ENCODE measurements around the gene SSU72. TPM values are rescaled to one million over a fixed set of nuclear protein-coding genes. Genes with fewer than 3 reads are reported as not detected.

SSU72 gene
- 100 to 1,000 TPM; 128 to 130 TPM for total RNA-seq

- peak; percentile 94 for DNase-seq
- ChIA-PET POLR2A (no interaction called here), CTCF (no interaction called here)
- H3K27me3 Mint-ChIP-seq, result no peaks in the 10 kb centered on the region
- no peaks in the 10 kb centered on the region for H3K9me3 Mint-ChIP-seq
- peak within 1 kb of the TSS; percentile 98 for H3K4me3 Mint-ChIP-seq
- H3K27ac Mint-ChIP-seq, result peak within 1 kb of the TSS; percentile 100
- peaks cover 18% of the 10 kb centered on the region for H3K36me3 Mint-ChIP-seq (ENCODE audit: low read depth)
- H3K4me1 Mint-ChIP-seq, result peaks cover 30% of the 10 kb centered on the region
Observed at GRCh38 chr1:1574721-1575537, at the start of gene SSU72. Gene SSU72, minus strand, starts transcription at chr1:1574863. Its CDS starts 306 bp downstream, at chr1:1574557.

GRCh38 chr1:1623631-1624442 lies 49.2 kb upstream of the SSU72 start:
- H3K27ac Mint-ChIP-seq, result no peak overlapping the region
- POLR2A ChIA-PET, result no interaction called here
- no peaks in the 10 kb centered on the region for H3K9me3 Mint-ChIP-seq
- CTCF ChIA-PET, result interaction anchor here (0.5 kb wide), 1 partner anchor 20 kb away, joined by 6 read pairs; no protein-coding TSS in a partner anchor
- DNase-seq, result no peak
- H3K4me1 Mint-ChIP-seq, result no peaks in the 10 kb centered on the region
- H3K4me3 Mint-ChIP-seq, result no peak overlapping the region
- H3K27me3 Mint-ChIP-seq, result no peaks in the 10 kb centered on the region
- no peaks in the 10 kb centered on the region for H3K36me3 Mint-ChIP-seq (ENCODE audit: low read depth)

- POLR2A ChIA-PET, result no interaction called here
- DNase-seq, result no peak
- Mint-ChIP-seq H3K4me3 (no peak overlapping the region), H3K36me3 (ENCODE audit: low read depth) (no peaks in the 10 kb centered on the region), H3K27me3 (no peaks in the 10 kb centered on the region), H3K9me3 (no peaks in the 10 kb centered on the region), H3K27ac (no peak overlapping the region), H3K4me1 (no peaks in the 10 kb centered on the region)
- CTCF ChIA-PET, result no interaction called here
Observed at GRCh38 chr1:1623181-1623630, 48.5 kb upstream of the SSU72 start.

GRCh38 chr1:1622788-1623094 lies 48.1 kb upstream of the SSU72 start:
- Mint-ChIP-seq H3K27ac (no peak overlapping the region), H3K27me3 (no peaks in the 10 kb centered on the region), H3K9me3 (no peaks in the 10 kb centered on the region), H3K36me3 (ENCODE audit: low read depth) (no peaks in the 10 kb centered on the region), H3K4me1 (peaks cover under 1% of the 10 kb centered on the region), H3K4me3 (no peak overlapping the region)
- ChIA-PET POLR2A (no interaction called here), CTCF (no interaction called here)
- no peak for DNase-seq

- POLR2A ChIA-PET, result no interaction called here
- no peak overlapping the region for H3K27ac Mint-ChIP-seq
Observed at GRCh38 chr1:1622010-1622787, 47.5 kb upstream of the SSU72 start.

GRCh38 chr1:1621173-1622009 lies 46.7 kb upstream of the SSU72 start:
- Mint-ChIP-seq H3K4me3 (no peak overlapping the region), H3K27me3 (no peaks in the 10 kb centered on the region), H3K4me1 (peaks cover 13% of the 10 kb centered on the region), H3K27ac (no peak overlapping the region), H3K9me3 (no peaks in the 10 kb centered on the region), H3K36me3 (ENCODE audit: low read depth) (peaks cover 2% of the 10 kb centered on the region)
- ChIA-PET POLR2A (no interaction called here), CTCF (no interaction called here)
- DNase-seq, result no peak

More at GRCh38 chr1:1622010-1622787, 47.5 kb upstream of the SSU72 start:
- H3K27me3 Mint-ChIP-seq, result no peaks in the 10 kb centered on the region
- peaks cover 1% of the 10 kb centered on the region for H3K36me3 Mint-ChIP-seq (ENCODE audit: low read depth)
- DNase-seq, result no peak
- H3K9me3 Mint-ChIP-seq, result no peaks in the 10 kb centered on the region
- peaks cover 6% of the 10 kb centered on the region for H3K4me1 Mint-ChIP-seq
- H3K4me3 Mint-ChIP-seq, result no peak overlapping the region
- CTCF ChIA-PET, result no interaction called here

- no peaks in the 10 kb centered on the region for H3K27me3 Mint-ChIP-seq
- H3K36me3 Mint-ChIP-seq (ENCODE audit: low read depth), result peaks cover 2% of the 10 kb centered on the region
- peaks cover 13% of the 10 kb centered on the region for H3K4me1 Mint-ChIP-seq
- H3K27ac Mint-ChIP-seq, result no peak overlapping the region
- DNase-seq, result no peak
- CTCF ChIA-PET, result interaction anchor here (0.6 to 2.1 kb wide), 2 partner anchors 9 to 22 kb away, joined by 4 to 6 read pairs; no protein-coding TSS in a partner anchor
- no peaks in the 10 kb centered on the region for H3K9me3 Mint-ChIP-seq
- POLR2A ChIA-PET, result no interaction called here
- H3K4me3 Mint-ChIP-seq, result no peak overlapping the region
Observed at GRCh38 chr1:1620433-1621139, 45.9 kb upstream of the SSU72 start.

- no peaks in the 10 kb centered on the region for H3K27me3 Mint-ChIP-seq
- H3K4me1 Mint-ChIP-seq, result peaks cover 13% of the 10 kb centered on the region
- CTCF ChIA-PET, result interaction anchor here (2.1 kb wide), 1 partner anchor 9 kb away, joined by 6 read pairs; no protein-coding TSS in a partner anchor
- no peak for DNase-seq
- no peak overlapping the region for H3K4me3 Mint-ChIP-seq
- POLR2A ChIA-PET, result no interaction called here
- H3K9me3 Mint-ChIP-seq, result no peaks in the 10 kb centered on the region
- H3K27ac Mint-ChIP-seq, result no peak overlapping the region
- peaks cover 2% of the 10 kb centered on the region for H3K36me3 Mint-ChIP-seq (ENCODE audit: low read depth)
Observed at GRCh38 chr1:1619917-1620361, 45.3 kb upstream of the SSU72 start.

- ChIA-PET CTCF (interaction anchor here (2.1 kb wide), 1 partner anchor 11 kb away, joined by 6 read pairs; no protein-coding TSS in a partner anchor), POLR2A (no interaction called here)
- Mint-ChIP-seq H3K27me3 (no peaks in the 10 kb centered on the region), H3K36me3 (ENCODE audit: low read depth) (peaks cover 6% of the 10 kb centered on the region), H3K4me3 (no peak overlapping the region), H3K27ac (peak overlapping the region; percentile 42), H3K4me1 (peaks cover 25% of the 10 kb centered on the region), H3K9me3 (no peaks in the 10 kb centered on the region)
- DNase-seq, result no peak
Observed at GRCh38 chr1:1618396-1619068, 43.9 kb upstream of the SSU72 start.

- H3K4me3 Mint-ChIP-seq, result peak overlapping the region; percentile 79
- no peak for DNase-seq
- H3K4me1 Mint-ChIP-seq, result peaks cover 26% of the 10 kb centered on the region
- POLR2A ChIA-PET, result no interaction called here
- peaks cover 7% of the 10 kb centered on the region for H3K36me3 Mint-ChIP-seq (ENCODE audit: low read depth)
- no peak overlapping the region for H3K27ac Mint-ChIP-seq
- CTCF ChIA-PET, result interaction anchor here (0.6 to 1.6 kb wide), 2 partner anchors 11 to 167 kb away, joined by 3 to 6 read pairs; no protein-coding TSS in a partner anchor
- H3K9me3 Mint-ChIP-seq, result no peaks in the 10 kb centered on the region
- no peaks in the 10 kb centered on the region for H3K27me3 Mint-ChIP-seq
Observed at GRCh38 chr1:1617925-1618324, 43.3 kb upstream of the SSU72 start.

- DNase-seq, result no peak
- H3K36me3 Mint-ChIP-seq (ENCODE audit: low read depth), result peaks cover 7% of the 10 kb centered on the region
- H3K4me1 Mint-ChIP-seq, result peaks cover 26% of the 10 kb centered on the region
- CTCF ChIA-PET, result interaction anchor here (0.6 to 1.6 kb wide), 3 partner anchors 12 to 167 kb away, joined by 3 to 6 read pairs (median 3); no protein-coding TSS in a partner anchor
- POLR2A ChIA-PET, result no interaction called here
- H3K9me3 Mint-ChIP-seq, result no peaks in the 10 kb centered on the region
- H3K27ac Mint-ChIP-seq, result peak overlapping the region; percentile 76
- H3K27me3 Mint-ChIP-seq, result no peaks in the 10 kb centered on the region
- peak overlapping the region; percentile 79 for H3K4me3 Mint-ChIP-seq
Observed at GRCh38 chr1:1617516-1617915, 42.9 kb upstream of the SSU72 start.

Measured in activated CD4-positive, alpha-beta T cell treated with anti-CD3 and anti-CD28 coated beads, Interleukin-2, amount 10 ng/mL, durations not matched to agents 7 days and 5 days (primary cell).